DOHH2 (cell line): ENCODE results near the gene PFKL.

ENCODE experiments used
- H3F3A ChIP-seq: fragments of 200-600 bp; sonication (generic), shearing (Covaris generic); 2 replicates; pipeline ENCODE4 v1.6.0; 2016; ENCODE audit warnings: antibody characterized with exemption, mild to moderate bottlenecking; ENCODE audit not compliant: control insufficient read depth, insufficient read depth
- H3K27ac ChIP-seq: fragments of 200-600 bp; sonication (generic); 2 replicates; pipeline ENCODE4 v1.5.1; 2014; ENCODE audit warnings: low read depth, mild to moderate bottlenecking, low read length, moderate library complexity
- H3K27me3 ChIP-seq: fragments of 200-600 bp; sonication (generic); 2 replicates; pipeline ENCODE4 v1.6.1; 2014; ENCODE audit warnings: mild to moderate bottlenecking, low read length, mixed read lengths; ENCODE audit not compliant: control insufficient read depth
- H3K36me3 ChIP-seq: fragments of 200-600 bp; sonication (generic); 2 replicates; pipeline ENCODE4 v1.6.1; 2014; ENCODE audit warnings: mild to moderate bottlenecking, low read length, moderate library complexity, mixed read lengths; ENCODE audit not compliant: control insufficient read depth
- H3K4me1 ChIP-seq: fragments of 200-600 bp; sonication (generic); 2 replicates; pipeline ENCODE4 v1.6.1; 2014; ENCODE audit warnings: mild to moderate bottlenecking, low read length, mixed read lengths; ENCODE audit not compliant: control insufficient read depth
- H3K4me2 ChIP-seq: fragments of 200-600 bp; sonication (generic); 2 replicates; pipeline ENCODE4 v1.6.0; 2014; ENCODE audit warnings: mild to moderate bottlenecking, low read length, moderate library complexity
- H3K4me3 ChIP-seq: fragments of 200-600 bp; sonication (generic); 2 replicates; pipeline ENCODE4 v1.5.1; 2014; ENCODE audit warnings: mild to moderate bottlenecking, low read length, mixed read lengths
- H3K79me2 ChIP-seq: fragments of 200-600 bp; sonication (generic); 2 replicates; pipeline ENCODE4 v1.6.1; 2014; ENCODE audit warnings: mild to moderate bottlenecking, low read length, mixed read lengths; ENCODE audit not compliant: control insufficient read depth
- H3K9me2 ChIP-seq: fragments of 200-600 bp; sonication (generic); replicated peaks from 2 replicates; pipeline ENCODE4 v1.6.1; 2014; ENCODE audit warnings: mild to moderate bottlenecking, low read length, mixed read lengths; ENCODE audit not compliant: control insufficient read depth
- H3K9me3 ChIP-seq: fragments of 200-600 bp; sonication (generic); 2 replicates; pipeline ENCODE4 v1.6.1; 2014; ENCODE audit warnings: antibody characterized with exemption, low read length, mixed read lengths; ENCODE audit not compliant: control insufficient read depth, insufficient read depth
- H4K20me1 ChIP-seq: fragments of 200-600 bp; sonication (generic); 2 replicates; pipeline ENCODE4 v1.6.0; 2014; ENCODE audit warnings: low read depth, mild to moderate bottlenecking, antibody characterized with exemption, low read length, moderate library complexity; ENCODE audit not compliant: control insufficient read depth, insufficient read depth
- EZH2phosphoT487 ChIP-seq: fragments of 200-600 bp; sonication (generic); IDR thresholded peaks from 2 replicates; pipeline ENCODE4 v1.6.1; 2017; ENCODE audit warnings: borderline replicate concordance, mild to moderate bottlenecking, antibody characterized with exemption, low read length, moderate library complexity, mixed read lengths
- TF ChIP-seq, protein P1 (sequence below): fragments of 200-600 bp; sonication (generic); IDR thresholded peaks from one replicate; pipeline ENCODE4 v1.5.1; 2014; ENCODE audit warnings: antibody characterized with exemption, mild to moderate bottlenecking, low read depth, low read length; ENCODE audit not compliant: poor library complexity, severe bottlenecking

PFKL gene

DNA sequence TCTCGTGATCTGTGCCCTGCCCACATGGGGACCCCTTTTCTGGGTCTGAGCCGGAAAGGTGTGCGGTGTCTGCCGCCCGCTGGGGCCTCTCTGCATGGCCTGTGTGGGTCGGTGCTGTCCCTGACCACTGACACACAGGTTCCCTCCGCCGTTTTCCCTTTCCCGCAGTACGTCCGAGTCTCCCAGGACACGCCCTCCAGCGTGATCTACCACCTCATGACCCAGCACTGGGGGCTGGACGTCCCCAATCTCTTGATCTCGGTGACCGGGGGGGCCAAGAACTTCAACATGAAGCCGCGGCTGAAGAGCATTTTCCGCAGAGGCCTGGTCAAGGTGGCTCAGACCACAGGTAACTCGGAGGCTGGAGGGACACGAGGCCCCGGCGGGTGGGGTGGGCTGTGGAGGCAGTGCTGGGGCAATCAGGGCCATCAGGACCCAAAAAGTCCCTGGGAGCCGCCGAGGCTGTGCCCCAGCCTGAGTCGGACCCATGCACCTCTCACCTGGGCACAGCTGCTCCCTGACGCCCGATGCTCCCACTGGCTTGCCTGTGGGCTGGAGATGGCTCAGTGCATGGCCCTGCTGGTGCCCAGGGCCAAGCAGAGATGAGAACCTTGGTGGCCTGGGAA lies 66.8 kb downstream of the PFKL start:
- Histone ChIP-seq H3F3A (no peaks in the 10 kb centered on the region), H3K27me3 (no peaks in the 10 kb centered on the region), H3K4me1 (no peaks in the 10 kb centered on the region), H3K9me3 (peaks cover 12% of the 10 kb centered on the region; the same call in 1 of the 2 replicates), H3K9me2 (no peaks in the 10 kb centered on the region), H3K27ac (no peak overlapping the region), H4K20me1 (no peaks in the 10 kb centered on the region), H3K79me2 (no peaks in the 10 kb centered on the region), H3K36me3 (no peaks in the 10 kb centered on the region), H3K4me2 (no peak overlapping the region), H3K4me3 (no peak overlapping the region)
- no peak for TF ChIP-seq EZH2phosphoT487
- TF ChIP-seq, protein P1, sequence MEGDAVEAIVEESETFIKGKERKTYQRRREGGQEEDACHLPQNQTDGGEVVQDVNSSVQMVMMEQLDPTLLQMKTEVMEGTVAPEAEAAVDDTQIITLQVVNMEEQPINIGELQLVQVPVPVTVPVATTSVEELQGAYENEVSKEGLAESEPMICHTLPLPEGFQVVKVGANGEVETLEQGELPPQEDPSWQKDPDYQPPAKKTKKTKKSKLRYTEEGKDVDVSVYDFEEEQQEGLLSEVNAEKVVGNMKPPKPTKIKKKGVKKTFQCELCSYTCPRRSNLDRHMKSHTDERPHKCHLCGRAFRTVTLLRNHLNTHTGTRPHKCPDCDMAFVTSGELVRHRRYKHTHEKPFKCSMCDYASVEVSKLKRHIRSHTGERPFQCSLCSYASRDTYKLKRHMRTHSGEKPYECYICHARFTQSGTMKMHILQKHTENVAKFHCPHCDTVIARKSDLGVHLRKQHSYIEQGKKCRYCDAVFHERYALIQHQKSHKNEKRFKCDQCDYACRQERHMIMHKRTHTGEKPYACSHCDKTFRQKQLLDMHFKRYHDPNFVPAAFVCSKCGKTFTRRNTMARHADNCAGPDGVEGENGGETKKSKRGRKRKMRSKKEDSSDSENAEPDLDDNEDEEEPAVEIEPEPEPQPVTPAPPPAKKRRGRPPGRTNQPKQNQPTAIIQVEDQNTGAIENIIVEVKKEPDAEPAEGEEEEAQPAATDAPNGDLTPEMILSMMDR, result no peak

DNA sequence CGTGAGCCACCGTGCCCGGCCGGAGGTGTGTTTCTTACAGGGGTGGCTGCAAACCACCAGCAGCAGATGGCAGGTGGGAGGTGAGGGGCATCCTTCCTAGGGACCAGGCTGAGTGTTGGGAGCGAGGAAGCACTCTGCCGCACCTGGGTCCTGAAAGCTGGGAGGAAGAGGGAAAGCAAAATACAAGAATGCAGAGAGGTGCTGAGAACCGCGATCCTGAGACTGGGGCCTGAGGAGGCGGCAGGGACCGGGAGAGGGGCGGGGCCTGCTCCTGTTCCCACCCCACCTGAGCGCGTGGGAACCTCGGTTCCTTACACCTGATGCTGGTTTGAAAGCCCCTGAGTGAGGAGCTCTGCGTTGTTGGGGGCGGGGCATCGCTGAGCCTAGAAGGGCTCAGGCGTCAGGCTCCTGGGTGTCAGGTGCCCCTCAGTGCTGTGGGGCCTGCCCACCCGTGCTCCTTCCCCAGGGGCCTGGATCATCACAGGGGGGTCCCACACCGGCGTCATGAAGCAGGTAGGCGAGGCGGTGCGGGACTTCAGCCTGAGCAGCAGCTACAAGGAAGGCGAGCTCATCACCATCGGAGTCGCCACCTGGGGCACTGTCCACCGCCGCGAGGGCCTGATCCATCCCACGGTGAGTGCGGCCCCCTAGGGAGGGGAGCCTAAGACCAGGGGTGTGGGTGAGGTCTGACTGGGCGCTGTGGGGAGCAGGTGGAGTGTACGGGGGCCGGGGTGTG lies 69.0 kb downstream of the PFKL start:
- H3K9me3 ChIP-seq, result peaks cover 12% of the 10 kb centered on the region; the same call in 1 of the 2 replicates
- H3K79me2 ChIP-seq, result no peaks in the 10 kb centered on the region
- H3K27ac ChIP-seq, result no peak overlapping the region
- no peak overlapping the region for H3K4me3 ChIP-seq
- H3F3A ChIP-seq, result no peaks in the 10 kb centered on the region
- TF ChIP-seq, protein P1, result no peak
- no peak for TF ChIP-seq EZH2phosphoT487
- no peaks in the 10 kb centered on the region for H3K4me1 ChIP-seq
- no peaks in the 10 kb centered on the region for H3K27me3 ChIP-seq
- H3K9me2 ChIP-seq, result no peaks in the 10 kb centered on the region
- H4K20me1 ChIP-seq, result no peaks in the 10 kb centered on the region
- H3K4me2 ChIP-seq, result no peak overlapping the region
- H3K36me3 ChIP-seq, result no peaks in the 10 kb centered on the region

DNA sequence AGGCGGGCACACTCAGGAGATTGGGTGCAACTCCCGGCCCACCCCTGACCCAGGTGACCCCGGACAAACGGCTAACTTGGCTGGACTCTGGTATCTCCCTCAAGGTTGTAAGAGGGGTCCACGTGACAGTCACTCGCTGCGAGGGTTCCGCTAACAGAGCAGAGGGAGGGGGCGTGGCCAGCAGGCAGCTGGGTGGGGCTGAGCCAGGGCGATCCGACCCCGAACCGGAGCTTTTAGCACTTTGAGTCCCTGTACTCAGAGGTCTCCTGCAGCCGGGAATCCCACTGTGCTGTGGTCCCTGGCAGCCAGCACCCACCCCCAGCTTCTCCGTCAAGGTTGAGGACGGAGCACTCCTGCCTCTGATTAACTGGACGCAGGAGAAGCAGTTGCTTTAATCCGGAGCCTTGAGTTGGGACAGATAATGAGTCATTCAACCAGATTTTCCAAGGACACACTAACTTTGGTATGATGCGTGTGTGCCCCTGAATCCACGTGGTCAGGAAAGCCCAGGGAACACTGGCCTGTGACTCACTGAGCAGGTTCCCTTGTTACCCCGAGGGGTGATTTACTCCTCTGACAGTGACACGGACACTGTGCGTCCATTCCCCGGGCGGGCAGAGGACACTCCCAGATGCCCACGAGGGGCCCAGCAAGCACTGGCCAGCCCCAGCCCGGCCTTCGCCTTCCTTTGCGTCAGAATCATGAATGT lies 70.3 kb downstream of the PFKL start:
- H3K4me1 ChIP-seq, result no peaks in the 10 kb centered on the region
- no peak overlapping the region for H3K4me2 ChIP-seq
- no peaks in the 10 kb centered on the region for H3K79me2 ChIP-seq
- H3K4me3 ChIP-seq, result no peak overlapping the region
- no peak overlapping the region for H3K27ac ChIP-seq
- no peaks in the 10 kb centered on the region for H3F3A ChIP-seq
- H3K9me3 ChIP-seq, result peaks cover 12% of the 10 kb centered on the region; the same call in 1 of the 2 replicates
- H3K27me3 ChIP-seq, result no peaks in the 10 kb centered on the region
- no peaks in the 10 kb centered on the region for H3K9me2 ChIP-seq
- TF ChIP-seq, protein P1, result no peak
- no peak for TF ChIP-seq EZH2phosphoT487
- no peaks in the 10 kb centered on the region for H3K36me3 ChIP-seq
- H4K20me1 ChIP-seq, result no peaks in the 10 kb centered on the region
